ENCODE data around the gene TSPAN9. TPM values are rescaled to one million over a fixed set of nuclear protein-coding genes. Genes with fewer than 3 reads are reported as not detected.

TSPAN9 gene
- total and polyA plus RNA-seq, 4 donors = 23.0 to 72.3 (median 33.9) TPM

- ATAC-seq (ENCODE audit: insufficient read depth, low FRiP score) = no peak
- Histone ChIP-seq H3K27ac (ENCODE audit: low read depth in 1 of 2, low read length in 1 of 2) (peak overlapping the region in 1 of 2 donors; percentile 65), H3K9ac (ENCODE audit: insufficient read depth in 1 of 2, low read length in 2 of 2) (no peak overlapping the region), H3K9me3 (ENCODE audit: control insufficient read depth in 4 of 4, insufficient read depth in 3 of 4, low read length in 3 of 4) (no peaks in the 10 kb centered on the region), H3K4me3 (no peak overlapping the region), H3K27me3 (ENCODE audit: control insufficient read depth in 3 of 3, insufficient read depth in 3 of 3, low read length in 2 of 3) (peaks cover 0 to 9% (median 0%) of the 10 kb centered on the region in 3 donors), H3K4me1 (ENCODE audit: control insufficient read depth in 5 of 5, insufficient read depth in 5 of 5, low read length in 5 of 5) (peaks cover 4 to 25% (median 11%) of the 10 kb centered on the region in 5 donors), H3K36me3 (ENCODE audit: control insufficient read depth in 4 of 4, insufficient read depth in 4 of 4, low read length in 4 of 4) (peaks cover 0 to 4% (median under 1%) of the 10 kb centered on the region in 4 donors)
- 86 to 88% methylated on average over 5 of the region's 5 CpGs for WGBS, 2 donors
- no peak for DNase-seq
- no peak for TF ChIP-seq CTCF (IDR thresholded peaks at IDR 0.05; ENCODE audit: control extremely low read depth, extremely low read depth)
Measured at GRCh38 chr12:3206536-3207072, 129.4 kb downstream of the TSPAN9 start.

DNA sequence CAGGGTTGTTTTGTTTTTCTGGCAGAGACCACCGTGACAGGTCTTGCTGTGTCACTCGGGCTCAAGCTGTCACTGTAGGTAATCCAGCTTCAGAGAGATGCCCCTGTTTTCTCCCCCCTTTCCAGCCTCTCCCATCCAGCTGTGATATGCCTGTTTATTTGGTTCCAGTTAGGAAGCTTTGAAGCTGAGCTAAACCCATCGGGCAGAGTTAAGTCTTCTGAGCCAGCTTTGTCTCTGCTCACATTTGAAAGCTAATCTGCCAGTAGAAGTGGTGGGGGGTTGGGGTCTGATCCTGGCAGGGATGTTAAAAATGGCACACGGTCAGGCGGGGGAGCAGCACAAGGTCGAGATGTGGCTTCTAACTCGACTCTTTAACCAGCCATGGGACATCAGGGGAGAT, 130.0 kb downstream of the TSPAN9 start:
- Histone ChIP-seq H3K27me3 (ENCODE audit: control insufficient read depth in 3 of 3, insufficient read depth in 3 of 3, low read length in 2 of 3) (peaks cover 0 to 3% (median 0%) of the 10 kb centered on the region in 3 donors), H3K9me3 (ENCODE audit: control insufficient read depth in 4 of 4, insufficient read depth in 3 of 4, low read length in 3 of 4) (no peaks in the 10 kb centered on the region), H3K4me3 (no peak overlapping the region), H3K4me1 (ENCODE audit: control insufficient read depth in 5 of 5, insufficient read depth in 5 of 5, low read length in 5 of 5) (peaks cover 0 to 25% (median 8%) of the 10 kb centered on the region in 5 donors), H3K27ac (ENCODE audit: low read depth in 1 of 2, low read length in 1 of 2) (peak overlapping the region in 1 of 2 donors; percentile 65), H3K9ac (ENCODE audit: insufficient read depth in 1 of 2, low read length in 2 of 2) (no peak overlapping the region), H3K36me3 (ENCODE audit: control insufficient read depth in 4 of 4, insufficient read depth in 4 of 4, low read length in 4 of 4) (peaks cover 0 to 4% (median under 1%) of the 10 kb centered on the region in 4 donors)
- DNase-seq = peak in 2 of 3 donors; percentile 13 to 23
- WGBS, 2 donors = 83 to 90% methylated on average over 7 of the region's 7 CpGs
- TF ChIP-seq CTCF (IDR thresholded peaks at IDR 0.05; ENCODE audit: control extremely low read depth, extremely low read depth) = no peak
- ATAC-seq (ENCODE audit: insufficient read depth, low FRiP score) = no peak

- Histone ChIP-seq H3K9me3 (ENCODE audit: control insufficient read depth in 4 of 4, insufficient read depth in 3 of 4, low read length in 3 of 4) (no peaks in the 10 kb centered on the region), H3K27ac (ENCODE audit: low read depth in 1 of 2, low read length in 1 of 2) (peak overlapping the region in 1 of 2 donors; percentile 65), H3K4me1 (ENCODE audit: control insufficient read depth in 5 of 5, insufficient read depth in 5 of 5, low read length in 5 of 5) (peaks cover 3 to 25% (median 8%) of the 10 kb centered on the region in 5 donors), H3K27me3 (ENCODE audit: control insufficient read depth in 3 of 3, insufficient read depth in 3 of 3, low read length in 2 of 3) (no peaks in the 10 kb centered on the region), H3K4me3 (no peak overlapping the region), H3K36me3 (ENCODE audit: control insufficient read depth in 4 of 4, insufficient read depth in 4 of 4, low read length in 4 of 4) (peaks cover 0 to 4% (median under 1%) of the 10 kb centered on the region in 4 donors), H3K9ac (ENCODE audit: insufficient read depth in 1 of 2, low read length in 2 of 2) (no peak overlapping the region)
- DNase-seq (no peak), ATAC-seq (ENCODE audit: insufficient read depth, low FRiP score) (no peak)
- WGBS, 2 donors = 66 to 76% methylated on average over 13 of the region's 13 CpGs
- TF ChIP-seq CTCF (IDR thresholded peaks at IDR 0.05; ENCODE audit: control extremely low read depth, extremely low read depth) = no peak
Measured at GRCh38 chr12:3207858-3208257, 130.7 kb downstream of the TSPAN9 start.
